Neural cell (in vitro differentiated cells): ENCODE data around the gene PPFIA4.

Source experiments
- CTCF ChIP-seq: fragments of 450-650 bp; IDR thresholded peaks from 2 replicates; pipeline ENCODE4 v1.5.1; 2014; ENCODE audit warnings: antibody characterized with exemption, mild to moderate bottlenecking, moderate library complexity; ENCODE audit not compliant: poor library complexity, severe bottlenecking
- EP300 ChIP-seq: fragments of 450-650 bp; conservative IDR thresholded peaks from 2 replicates; pipeline ENCODE4 v1.6.1; 2014; ENCODE audit warnings: antibody characterized with exemption, mild to moderate bottlenecking, moderate library complexity; ENCODE audit not compliant: poor library complexity, severe bottlenecking
- EZH2 ChIP-seq: fragments of 200-600, 300-800 bp; shearing (Covaris generic), sonication (generic); IDR thresholded peaks from 2 replicates; pipeline ENCODE4 v1.6.1; 2014; ENCODE audit warnings: antibody characterized with exemption, low read length, borderline replicate concordance, mild to moderate bottlenecking; ENCODE audit not compliant: insufficient read depth, poor library complexity, severe bottlenecking
- POLR2AphosphoS5 ChIP-seq: IDR thresholded peaks from 2 replicates; pipeline ENCODE4 v1.6.1; 2012
- RAD21 ChIP-seq: fragments of 450-650 bp; conservative IDR thresholded peaks from 2 replicates; pipeline ENCODE4 v1.6.1; 2014; ENCODE audit warnings: antibody characterized with exemption, mild to moderate bottlenecking, moderate library complexity
- REST ChIP-seq: IDR thresholded peaks from 2 replicates; pipeline ENCODE4 v1.6.1; 2012; ENCODE audit warnings: borderline replicate concordance
- SMC3 ChIP-seq: fragments of 450-650 bp; conservative IDR thresholded peaks from 2 replicates; pipeline ENCODE4 v1.6.1; 2014; ENCODE audit warnings: antibody characterized with exemption, mild to moderate bottlenecking, moderate library complexity; ENCODE audit not compliant: poor library complexity
- TAF1 ChIP-seq: IDR thresholded peaks from 2 replicates; pipeline ENCODE4 v1.6.1; 2012; ENCODE audit warnings: low read depth

GRCh38 chr1:203077956-203078355 is 51.7 kb downstream of the PPFIA4 start:
- TF ChIP-seq CTCF (no peak), SMC3 (no peak), RAD21 (no peak), TAF1 (no peak), EP300 (no peak), POLR2AphosphoS5 (no peak), EZH2 (no peak), REST (no peak)
